Adrenal gland (tissue), 5 donors: ENCODE results near the gene XCL1.

Source experiments
- POLR2A ChIP-seq, 2 donors: fragments of 450-650 bp; IDR thresholded peaks; one replicate each; pipeline ENCODE4 v1.6.1; 2017; ENCODE audit warnings: antibody characterized with exemption in 2 of 2, mild to moderate bottlenecking in 2 of 2, moderate library complexity in 1 of 2
- TF ChIP-seq, protein P1 (sequence below), 6 experiments: fragments of 450-650 bp in 4 of 6; fragments of 200-600 bp in 2 of 6; sonication (generic) in 1 of 6; IDR thresholded peaks; 1 replicate in 5 of 6; 2 replicates in 1 of 6; pipeline versions ENCODE4 v1.5.1 to v1.8.0; 2016 to 2021; ENCODE audit warnings: antibody characterized with exemption in 6 of 6, mild to moderate bottlenecking in 2 of 6, moderate library complexity in 1 of 6
- donor health status: DM: no; HTN: no; CAD: no.

DNA sequence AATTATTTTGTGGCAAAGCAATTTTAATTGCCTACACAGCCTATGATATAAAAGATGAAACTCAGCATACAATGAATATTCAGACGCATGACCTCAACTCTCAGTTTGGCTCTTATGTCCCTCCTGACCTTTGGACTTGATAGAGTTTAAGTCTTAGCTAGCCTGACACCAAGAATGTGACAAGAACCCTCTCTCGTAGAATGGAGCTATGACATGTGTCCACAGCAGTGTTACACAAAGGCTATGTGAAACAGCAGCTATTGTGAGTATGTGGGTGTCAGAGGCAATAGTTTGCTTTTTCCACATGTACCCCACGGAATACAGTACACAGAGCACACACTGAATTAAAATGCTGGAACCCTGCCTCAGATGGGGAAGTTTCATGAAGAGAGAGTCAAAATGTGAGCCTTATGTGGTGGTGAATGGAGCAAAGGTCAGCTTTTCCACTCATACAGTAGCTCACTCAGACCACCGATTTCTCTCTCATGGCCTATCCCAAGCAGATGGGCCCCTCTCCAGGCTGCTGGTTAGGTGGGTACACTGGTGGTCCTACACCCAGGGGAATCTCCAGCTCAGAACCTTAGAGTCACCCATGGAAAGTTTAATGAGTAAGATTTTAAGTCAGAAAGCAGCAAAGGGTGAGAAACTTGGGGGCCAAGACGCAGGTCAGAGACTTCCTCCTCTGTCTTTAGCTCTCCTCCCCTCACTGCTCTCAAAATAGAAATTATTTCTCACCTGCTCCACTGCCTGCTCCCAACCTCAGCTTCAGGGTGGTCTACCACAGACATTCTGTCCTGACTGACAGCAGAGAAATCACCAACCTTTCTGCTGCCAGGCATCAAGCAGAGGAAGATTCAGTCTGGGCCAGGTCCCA is 22.5 kb upstream of the XCL1 start:
- TF ChIP-seq, protein P1, sequence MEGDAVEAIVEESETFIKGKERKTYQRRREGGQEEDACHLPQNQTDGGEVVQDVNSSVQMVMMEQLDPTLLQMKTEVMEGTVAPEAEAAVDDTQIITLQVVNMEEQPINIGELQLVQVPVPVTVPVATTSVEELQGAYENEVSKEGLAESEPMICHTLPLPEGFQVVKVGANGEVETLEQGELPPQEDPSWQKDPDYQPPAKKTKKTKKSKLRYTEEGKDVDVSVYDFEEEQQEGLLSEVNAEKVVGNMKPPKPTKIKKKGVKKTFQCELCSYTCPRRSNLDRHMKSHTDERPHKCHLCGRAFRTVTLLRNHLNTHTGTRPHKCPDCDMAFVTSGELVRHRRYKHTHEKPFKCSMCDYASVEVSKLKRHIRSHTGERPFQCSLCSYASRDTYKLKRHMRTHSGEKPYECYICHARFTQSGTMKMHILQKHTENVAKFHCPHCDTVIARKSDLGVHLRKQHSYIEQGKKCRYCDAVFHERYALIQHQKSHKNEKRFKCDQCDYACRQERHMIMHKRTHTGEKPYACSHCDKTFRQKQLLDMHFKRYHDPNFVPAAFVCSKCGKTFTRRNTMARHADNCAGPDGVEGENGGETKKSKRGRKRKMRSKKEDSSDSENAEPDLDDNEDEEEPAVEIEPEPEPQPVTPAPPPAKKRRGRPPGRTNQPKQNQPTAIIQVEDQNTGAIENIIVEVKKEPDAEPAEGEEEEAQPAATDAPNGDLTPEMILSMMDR (IDR thresholded peaks at IDR 0.05): no peak
- no peak for TF ChIP-seq POLR2A (IDR thresholded peaks at IDR 0.05)
